ENCODE data around the gene EXOC6B.

Gene EXOC6B

GRCh38 chr2:72145289-72145657, 680.6 kb downstream of the EXOC6B start:
- Histone ChIP-seq H3K4ac (ENCODE audit: low read length) (no peak overlapping the region), H2BK120ac (ENCODE audit: low read depth, low read length) (no peak overlapping the region), H2AFZ (ENCODE audit: low read length) (peak overlapping the region; percentile 43), H3K4me3 (ENCODE audit: low read length in 2 of 2) (peak overlapping the region; percentile 20 to 69), H3K14ac (ENCODE audit: low read length) (peak overlapping the region; percentile 56), H3K18ac (ENCODE audit: low read length) (peak overlapping the region; percentile 64), H3K9ac (ENCODE audit: low read depth, low read length, poor library complexity) (peak overlapping the region; percentile 60), H2BK15ac (ENCODE audit: low read length) (peak overlapping the region; percentile 37), H3K9me3 (replicated peaks in 1 of 2; ENCODE audit: control insufficient read depth in 2 of 2, insufficient read depth in 1 of 2, low read depth in 1 of 2, low read length in 2 of 2) (peaks cover 7 to 10% of the 10 kb centered on the region in 2 donors), H3K23ac (ENCODE audit: low read depth, low read length, poor library complexity) (no peak overlapping the region), H3K79me1 (ENCODE audit: low read depth, low read length) (no peaks in the 10 kb centered on the region), H3K4me1 (ENCODE audit: control insufficient read depth in 2 of 2, insufficient read depth in 1 of 2, low read depth in 1 of 2, low read length in 2 of 2) (peaks cover 18 to 34% of the 10 kb centered on the region in 2 donors), H2AK5ac (ENCODE audit: low read depth, low read length) (no peak overlapping the region), H2BK5ac (ENCODE audit: low read length) (no peak overlapping the region), H4K91ac (ENCODE audit: low read depth, low read length, poor library complexity) (no peak overlapping the region), H3K36me3 (replicated peaks in 1 of 2; ENCODE audit: control insufficient read depth in 2 of 2, insufficient read depth in 2 of 2, low read length in 2 of 2) (no peaks in the 10 kb centered on the region), H3K4me2 (ENCODE audit: insufficient read depth, low read length, poor library complexity, severe bottlenecking) (peak overlapping the region; percentile 91), H2BK12ac (ENCODE audit: low read length) (peak overlapping the region; percentile 73), H3K27ac (replicated peaks; ENCODE audit: low read length) (no peak overlapping the region), H3K27me3 (ENCODE audit: control insufficient read depth in 3 of 3, insufficient read depth in 3 of 3, low read depth in 1 of 3, low read length in 3 of 3) (peaks cover 40 to 94% (median 82%) of the 10 kb centered on the region in 3 experiments), H4K8ac (ENCODE audit: low read depth, low read length) (peak overlapping the region; percentile 17)
- DNase-seq (ENCODE audit: low spot score) = peak; percentile 44
- no CpG with 5 or more reads among the region's 29 CpGs for WGBS, 2 donors (ENCODE audit: extremely low coverage in 2 of 2, insufficient read length in 2 of 2, insufficient replicate concordance in 1 of 2)

GRCh38 chr2:72144632-72145288, 681.1 kb downstream of the EXOC6B start:
- DNase-seq (ENCODE audit: low spot score) = peak; percentile 44
- WGBS, 2 donors (ENCODE audit: extremely low coverage in 2 of 2, insufficient read length in 2 of 2, insufficient replicate concordance in 1 of 2) = no CpG with 5 or more reads among the region's 63 CpGs

GRCh38 chr2:72144274-72144631, 681.6 kb downstream of the EXOC6B start:
- H2AFZ ChIP-seq (ENCODE audit: low read length) = peak overlapping the region; percentile 43
- peak overlapping the region; percentile 93 for H3K18ac ChIP-seq (ENCODE audit: low read length)
- no peak overlapping the region for H2BK120ac ChIP-seq (ENCODE audit: low read depth, low read length)
- H3K9me3 ChIP-seq (replicated peaks in 1 of 2; ENCODE audit: control insufficient read depth in 2 of 2, insufficient read depth in 1 of 2, low read depth in 1 of 2, low read length in 2 of 2) = peaks cover 7 to 10% of the 10 kb centered on the region in 2 donors
- H3K4ac ChIP-seq (ENCODE audit: low read length) = no peak overlapping the region
- no CpG with 5 or more reads among the region's 23 CpGs for WGBS, 2 donors (ENCODE audit: extremely low coverage in 2 of 2, insufficient read length in 2 of 2, insufficient replicate concordance in 1 of 2)
- H3K4me3 ChIP-seq (ENCODE audit: low read length in 2 of 2) = peak overlapping the region in 1 of 2 donors; percentile 72
- peak overlapping the region; percentile 91 for H3K4me2 ChIP-seq (ENCODE audit: insufficient read depth, low read length, poor library complexity, severe bottlenecking)
- no peak overlapping the region for H3K9ac ChIP-seq (ENCODE audit: low read depth, low read length, poor library complexity)
- no peak overlapping the region for H4K91ac ChIP-seq (ENCODE audit: low read depth, low read length, poor library complexity)
- peaks cover 30 to 91% (median 72%) of the 10 kb centered on the region in 3 experiments for H3K27me3 ChIP-seq (ENCODE audit: control insufficient read depth in 3 of 3, insufficient read depth in 3 of 3, low read depth in 1 of 3, low read length in 3 of 3)
- H2BK12ac ChIP-seq (ENCODE audit: low read length) = no peak overlapping the region
- H3K27ac ChIP-seq (replicated peaks; ENCODE audit: low read length) = no peak overlapping the region
- no peak overlapping the region for H2BK15ac ChIP-seq (ENCODE audit: low read length)
- H3K36me3 ChIP-seq (replicated peaks in 1 of 2; ENCODE audit: control insufficient read depth in 2 of 2, insufficient read depth in 2 of 2, low read length in 2 of 2) = no peaks in the 10 kb centered on the region
- H2BK5ac ChIP-seq (ENCODE audit: low read length) = peak overlapping the region; percentile 61
- H4K8ac ChIP-seq (ENCODE audit: low read depth, low read length) = no peak overlapping the region
- H3K4me1 ChIP-seq (ENCODE audit: control insufficient read depth in 2 of 2, insufficient read depth in 1 of 2, low read depth in 1 of 2, low read length in 2 of 2) = peaks cover 16 to 27% of the 10 kb centered on the region in 2 donors
- no peak overlapping the region for H3K14ac ChIP-seq (ENCODE audit: low read length)
- no peak for DNase-seq (ENCODE audit: low spot score)
- peak overlapping the region; percentile 62 for H3K23ac ChIP-seq (ENCODE audit: low read depth, low read length, poor library complexity)
- peak overlapping the region; percentile 91 for H2AK5ac ChIP-seq (ENCODE audit: low read depth, low read length)
- no peaks in the 10 kb centered on the region for H3K79me1 ChIP-seq (ENCODE audit: low read depth, low read length)

More at GRCh38 chr2:72144632-72145288, 681.1 kb downstream of the EXOC6B start:
- no peak overlapping the region for H3K9ac ChIP-seq (ENCODE audit: low read depth, low read length, poor library complexity)
- peak overlapping the region; percentile 73 for H2BK12ac ChIP-seq (ENCODE audit: low read length)
- H2BK120ac ChIP-seq (ENCODE audit: low read depth, low read length) = no peak overlapping the region
- H3K4ac ChIP-seq (ENCODE audit: low read length) = no peak overlapping the region
- H2AFZ ChIP-seq (ENCODE audit: low read length) = peak overlapping the region; percentile 43
- H3K23ac ChIP-seq (ENCODE audit: low read depth, low read length, poor library complexity) = no peak overlapping the region
- peak overlapping the region; percentile 89 for H3K18ac ChIP-seq (ENCODE audit: low read length)
- H3K4me3 ChIP-seq (ENCODE audit: low read length in 2 of 2) = peak overlapping the region; percentile 20 to 69
- H3K4me2 ChIP-seq (ENCODE audit: insufficient read depth, low read length, poor library complexity, severe bottlenecking) = peak overlapping the region; percentile 91
- no peak overlapping the region for H2BK5ac ChIP-seq (ENCODE audit: low read length)
- no peak overlapping the region for H3K27ac ChIP-seq (replicated peaks; ENCODE audit: low read length)
- peaks cover 7 to 10% of the 10 kb centered on the region in 2 donors for H3K9me3 ChIP-seq (replicated peaks in 1 of 2; ENCODE audit: control insufficient read depth in 2 of 2, insufficient read depth in 1 of 2, low read depth in 1 of 2, low read length in 2 of 2)
- peaks cover 16 to 30% of the 10 kb centered on the region in 2 donors for H3K4me1 ChIP-seq (ENCODE audit: control insufficient read depth in 2 of 2, insufficient read depth in 1 of 2, low read depth in 1 of 2, low read length in 2 of 2)
- no peaks in the 10 kb centered on the region for H3K79me1 ChIP-seq (ENCODE audit: low read depth, low read length)
- H2AK5ac ChIP-seq (ENCODE audit: low read depth, low read length) = no peak overlapping the region
- H4K8ac ChIP-seq (ENCODE audit: low read depth, low read length) = no peak overlapping the region
- peak overlapping the region; percentile 37 for H2BK15ac ChIP-seq (ENCODE audit: low read length)
- H4K91ac ChIP-seq (ENCODE audit: low read depth, low read length, poor library complexity) = no peak overlapping the region
- no peaks in the 10 kb centered on the region for H3K36me3 ChIP-seq (replicated peaks in 1 of 2; ENCODE audit: control insufficient read depth in 2 of 2, insufficient read depth in 2 of 2, low read length in 2 of 2)
- H3K14ac ChIP-seq (ENCODE audit: low read length) = no peak overlapping the region
- peaks cover 36 to 93% (median 77%) of the 10 kb centered on the region in 3 experiments for H3K27me3 ChIP-seq (ENCODE audit: control insufficient read depth in 3 of 3, insufficient read depth in 3 of 3, low read depth in 1 of 3, low read length in 3 of 3)

- H3K79me1 ChIP-seq (ENCODE audit: low read depth, low read length) = no peaks in the 10 kb centered on the region
- peak overlapping the region; percentile 87 for H2BK15ac ChIP-seq (ENCODE audit: low read length)
These were observed 682.2 kb downstream of the EXOC6B start for GRCh38 chr2:72143441-72144273.

More at GRCh38 chr2:72143441-72144273, 682.2 kb downstream of the EXOC6B start:
- H3K27me3 ChIP-seq (ENCODE audit: control insufficient read depth in 3 of 3, insufficient read depth in 3 of 3, low read depth in 1 of 3, low read length in 3 of 3) = peaks cover 28 to 92% (median 68%) of the 10 kb centered on the region in 3 experiments
- H4K91ac ChIP-seq (ENCODE audit: low read depth, low read length, poor library complexity) = no peak overlapping the region
- H3K9me3 ChIP-seq (replicated peaks in 1 of 2; ENCODE audit: control insufficient read depth in 2 of 2, insufficient read depth in 1 of 2, low read depth in 1 of 2, low read length in 2 of 2) = peaks cover 5 to 10% of the 10 kb centered on the region in 2 donors
- peak overlapping the region; percentile 82 for H2AFZ ChIP-seq (ENCODE audit: low read length)
- no peak overlapping the region for H3K27ac ChIP-seq (replicated peaks; ENCODE audit: low read length)
- peak overlapping the region; percentile 74 for H3K9ac ChIP-seq (ENCODE audit: low read depth, low read length, poor library complexity)
- H3K23ac ChIP-seq (ENCODE audit: low read depth, low read length, poor library complexity) = peak overlapping the region; percentile 62
- H4K8ac ChIP-seq (ENCODE audit: low read depth, low read length) = no peak overlapping the region
- H2BK5ac ChIP-seq (ENCODE audit: low read length) = peak overlapping the region; percentile 61
- H3K4me3 ChIP-seq (ENCODE audit: low read length in 2 of 2) = peak overlapping the region; percentile 8 to 72
- H3K18ac ChIP-seq (ENCODE audit: low read length) = peak overlapping the region; percentile 93
- no peak for DNase-seq (ENCODE audit: low spot score)
- WGBS, 2 donors (ENCODE audit: extremely low coverage in 2 of 2, insufficient read length in 2 of 2, insufficient replicate concordance in 1 of 2) = no CpG with 5 or more reads among the region's 65 CpGs
- H3K36me3 ChIP-seq (replicated peaks in 1 of 2; ENCODE audit: control insufficient read depth in 2 of 2, insufficient read depth in 2 of 2, low read length in 2 of 2) = no peaks in the 10 kb centered on the region
- peak overlapping the region; percentile 65 for H2BK12ac ChIP-seq (ENCODE audit: low read length)
- H2AK5ac ChIP-seq (ENCODE audit: low read depth, low read length) = peak overlapping the region; percentile 91
- H3K4ac ChIP-seq (ENCODE audit: low read length) = no peak overlapping the region
- peak overlapping the region; percentile 91 for H3K4me2 ChIP-seq (ENCODE audit: insufficient read depth, low read length, poor library complexity, severe bottlenecking)
- peak overlapping the region; percentile 62 for H2BK120ac ChIP-seq (ENCODE audit: low read depth, low read length)
- peaks cover 12 to 27% of the 10 kb centered on the region in 2 donors for H3K4me1 ChIP-seq (ENCODE audit: control insufficient read depth in 2 of 2, insufficient read depth in 1 of 2, low read depth in 1 of 2, low read length in 2 of 2)
- H3K14ac ChIP-seq (ENCODE audit: low read length) = peak overlapping the region; percentile 76

Measured in neuronal stem cell (in vitro differentiated cells).